ENCODE data around the gene FOXO1. TPM values are rescaled to one million over a fixed set of nuclear protein-coding genes. Genes with fewer than 3 reads are reported as not detected.

The FOXO1 gene
- total RNA-seq, 2 experiments from 2014 or later: 29.2 to 42.1 TPM

DNA sequence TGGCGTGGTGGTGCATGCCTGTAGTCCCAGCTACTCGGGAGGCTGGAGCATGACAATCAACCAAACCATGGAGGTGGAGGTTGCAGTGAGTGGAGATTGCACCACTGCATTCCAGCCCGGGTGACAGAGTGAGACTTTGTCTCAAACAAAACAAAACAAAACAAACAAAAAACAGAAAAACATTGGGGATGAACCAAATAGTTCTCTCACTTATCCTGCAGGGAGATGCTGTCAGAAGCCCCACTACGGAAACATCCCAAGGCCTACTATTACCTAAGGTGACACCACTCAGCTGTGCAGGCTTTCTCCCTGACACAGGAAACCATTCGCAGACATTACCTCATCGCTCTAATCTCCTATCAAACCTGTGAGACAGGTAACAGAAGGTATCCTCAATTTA, 113.5 kb downstream of the FOXO1 start:
- ChIA-PET POLR2A (no interaction called here), CTCF (ENCODE audit: unreplicated experiment) (no interaction called here)
- Histone ChIP-seq H3K79me2 (ENCODE audit: insufficient read depth, low read depth, low read length) (peaks cover 26% of the 10 kb centered on the region), H3K9me3 (ENCODE audit: low read length) (no peaks in the 10 kb centered on the region), H3K9me2 (ENCODE audit: insufficient read depth, low read length) (no peaks in the 10 kb centered on the region), H3K4me2 (ENCODE audit: low read length) (no peak overlapping the region), H4K20me1 (ENCODE audit: insufficient read depth, low read length) (peaks cover 11% of the 10 kb centered on the region; the same call in 1 of the 2 replicates), H2AFZ (ENCODE audit: low read length) (no peak overlapping the region), H3K4me3 (ENCODE audit: low read depth, low read length, poor library complexity, severe bottlenecking) (no peak overlapping the region), H3K36me3 (ENCODE audit: insufficient read depth, low read length) (peaks cover 36% of the 10 kb centered on the region), H3K27ac (ENCODE audit: low read depth, low read length, poor library complexity, severe bottlenecking) (no peak overlapping the region), H3K4me1 (ENCODE audit: insufficient read depth, low read length, poor library complexity, severe bottlenecking) (peaks cover 44% of the 10 kb centered on the region)
- TF ChIP-seq, protein P1, sequence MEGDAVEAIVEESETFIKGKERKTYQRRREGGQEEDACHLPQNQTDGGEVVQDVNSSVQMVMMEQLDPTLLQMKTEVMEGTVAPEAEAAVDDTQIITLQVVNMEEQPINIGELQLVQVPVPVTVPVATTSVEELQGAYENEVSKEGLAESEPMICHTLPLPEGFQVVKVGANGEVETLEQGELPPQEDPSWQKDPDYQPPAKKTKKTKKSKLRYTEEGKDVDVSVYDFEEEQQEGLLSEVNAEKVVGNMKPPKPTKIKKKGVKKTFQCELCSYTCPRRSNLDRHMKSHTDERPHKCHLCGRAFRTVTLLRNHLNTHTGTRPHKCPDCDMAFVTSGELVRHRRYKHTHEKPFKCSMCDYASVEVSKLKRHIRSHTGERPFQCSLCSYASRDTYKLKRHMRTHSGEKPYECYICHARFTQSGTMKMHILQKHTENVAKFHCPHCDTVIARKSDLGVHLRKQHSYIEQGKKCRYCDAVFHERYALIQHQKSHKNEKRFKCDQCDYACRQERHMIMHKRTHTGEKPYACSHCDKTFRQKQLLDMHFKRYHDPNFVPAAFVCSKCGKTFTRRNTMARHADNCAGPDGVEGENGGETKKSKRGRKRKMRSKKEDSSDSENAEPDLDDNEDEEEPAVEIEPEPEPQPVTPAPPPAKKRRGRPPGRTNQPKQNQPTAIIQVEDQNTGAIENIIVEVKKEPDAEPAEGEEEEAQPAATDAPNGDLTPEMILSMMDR (conservative IDR thresholded peaks at IDR 0.05; ENCODE audit: low read length): no peak
- no peak for TF ChIP-seq EZH2phosphoT487 (IDR thresholded peaks at IDR 0.05; ENCODE audit: borderline replicate concordance, low read depth, low read length)
- no peak for DNase-seq (ENCODE audit: low spot score)
- BruUV-seq (replicated peaks): no TSS peak
- intact Hi-C loops (cut with micrococcal nuclease; ENCODE audit: unreplicated experiment): no loop called here

DNA sequence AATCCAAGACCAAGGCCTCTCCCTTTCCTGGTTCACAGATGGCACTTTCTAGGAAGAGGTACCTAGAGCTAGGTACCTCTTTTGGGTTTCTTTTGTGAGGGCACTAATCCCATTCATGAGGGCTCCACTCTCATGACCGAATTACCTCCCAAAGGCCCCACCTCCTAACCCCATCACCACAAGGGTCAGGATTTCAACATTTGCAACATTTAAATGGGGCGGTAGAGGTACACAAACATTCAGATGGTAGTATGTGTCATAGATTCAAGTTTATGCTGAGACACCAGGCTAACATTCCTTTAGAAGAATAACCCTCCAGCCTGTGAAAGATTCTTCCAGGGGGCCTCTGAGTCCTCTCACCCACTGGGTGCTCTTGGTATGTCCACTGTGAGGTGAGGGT, 116.3 kb downstream of the FOXO1 start:
- intact Hi-C loops (cut with micrococcal nuclease; ENCODE audit: unreplicated experiment): no loop called here
- Histone ChIP-seq H4K20me1 (ENCODE audit: insufficient read depth, low read length) (no peaks in the 10 kb centered on the region), H3K4me2 (ENCODE audit: low read length) (no peak overlapping the region), H3K79me2 (ENCODE audit: insufficient read depth, low read depth, low read length) (no peaks in the 10 kb centered on the region), H3K4me3 (ENCODE audit: low read depth, low read length, poor library complexity, severe bottlenecking) (no peak overlapping the region), H2AFZ (ENCODE audit: low read length) (no peak overlapping the region), H3K27ac (ENCODE audit: low read depth, low read length, poor library complexity, severe bottlenecking) (no peak overlapping the region), H3K9me2 (ENCODE audit: insufficient read depth, low read length) (no peaks in the 10 kb centered on the region), H3K9me3 (ENCODE audit: low read length) (no peaks in the 10 kb centered on the region), H3K4me1 (ENCODE audit: insufficient read depth, low read length, poor library complexity, severe bottlenecking) (peaks cover 36% of the 10 kb centered on the region), H3K36me3 (ENCODE audit: insufficient read depth, low read length) (peaks cover 9% of the 10 kb centered on the region; the same call in 1 of the 2 replicates)
- no TSS peak for BruUV-seq (replicated peaks)
- ChIA-PET POLR2A (interaction anchor here (0.6 to 1.2 kb wide), 3 partner anchors 11 to 16 kb away, joined by 3 read pairs; no protein-coding TSS in a partner anchor), CTCF (ENCODE audit: unreplicated experiment) (no interaction called here)
- TF ChIP-seq EZH2phosphoT487 (IDR thresholded peaks at IDR 0.05; ENCODE audit: borderline replicate concordance, low read depth, low read length): no peak
- TF ChIP-seq, protein P1 (conservative IDR thresholded peaks at IDR 0.05; ENCODE audit: low read length): no peak
- no peak for DNase-seq (ENCODE audit: low spot score)

- TF ChIP-seq EZH2phosphoT487 (IDR thresholded peaks at IDR 0.05; ENCODE audit: borderline replicate concordance, low read depth, low read length): no peak
- TF ChIP-seq, protein P1 (conservative IDR thresholded peaks at IDR 0.05; ENCODE audit: low read length): no peak
- Histone ChIP-seq H3K27ac (ENCODE audit: low read depth, low read length, poor library complexity, severe bottlenecking) (no peak overlapping the region), H2AFZ (ENCODE audit: low read length) (no peak overlapping the region), H4K20me1 (ENCODE audit: insufficient read depth, low read length) (no peaks in the 10 kb centered on the region), H3K9me2 (ENCODE audit: insufficient read depth, low read length) (no peaks in the 10 kb centered on the region), H3K9me3 (ENCODE audit: low read length) (no peaks in the 10 kb centered on the region), H3K36me3 (ENCODE audit: insufficient read depth, low read length) (0 out of 2 replicates have a peak, but pooled peaks cover 5% of the 10 kb centered on the region), H3K79me2 (ENCODE audit: insufficient read depth, low read depth, low read length) (no peaks in the 10 kb centered on the region), H3K4me1 (ENCODE audit: insufficient read depth, low read length, poor library complexity, severe bottlenecking) (peaks cover 36% of the 10 kb centered on the region), H3K4me2 (ENCODE audit: low read length) (no peak overlapping the region), H3K4me3 (ENCODE audit: low read depth, low read length, poor library complexity, severe bottlenecking) (no peak overlapping the region)
- ChIA-PET POLR2A (interaction anchor here (0.6 to 1.2 kb wide), 5 partner anchors 10 to 32 kb away, joined by 3 to 4 read pairs (median 3); no protein-coding TSS in a partner anchor), CTCF (ENCODE audit: unreplicated experiment) (no interaction called here)
- no peak for DNase-seq (ENCODE audit: low spot score)
- intact Hi-C loops (cut with micrococcal nuclease; ENCODE audit: unreplicated experiment): no loop called here
- no TSS peak for BruUV-seq (replicated peaks)
These were observed 116.8 kb downstream of the FOXO1 start for GRCh38 chr13:40549500-40550094.
